ENCODE data around the gene ZNF524.
A peak's percentile ranks its signal among the peaks of the same experiment; 100 is the strongest.

Gene ZNF524

DNA sequence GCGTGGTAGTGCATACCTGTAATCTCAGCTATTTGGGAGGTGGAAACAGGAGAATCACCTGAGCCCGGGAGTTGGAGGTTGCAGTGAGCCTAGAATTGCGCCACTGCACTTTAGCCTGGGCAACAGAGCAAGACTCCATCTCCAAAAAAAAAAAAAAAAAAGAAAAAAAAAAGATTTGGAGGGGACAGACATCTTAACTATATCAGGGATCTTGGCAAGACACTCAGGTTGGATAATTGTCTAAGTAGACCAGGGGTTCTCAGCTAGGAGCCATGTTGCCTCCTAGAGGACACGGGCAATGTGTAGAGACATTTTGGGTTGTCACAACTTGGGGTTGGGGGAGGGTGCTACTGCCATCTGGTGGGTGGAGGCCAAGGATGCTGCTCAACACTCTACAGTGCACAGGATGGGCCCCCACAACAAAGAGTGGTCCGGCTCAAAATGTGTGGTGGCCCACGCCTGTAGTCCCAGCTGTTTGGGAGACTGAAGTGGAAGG is 38.8 kb downstream of the ZNF524 start:
- H4K20me1 ChIP-seq (ENCODE audit: insufficient read depth, low read length), result no peaks in the 10 kb centered on the region
- H3K9me2 ChIP-seq (replicated peaks; ENCODE audit: insufficient read depth, low read length), result no peaks in the 10 kb centered on the region
- H3K27me3 ChIP-seq (replicated peaks; ENCODE audit: insufficient read depth, low read length), result no peaks in the 10 kb centered on the region
- no peak overlapping the region for H3K4me2 ChIP-seq (ENCODE audit: low read depth, low read length)
- no peak overlapping the region for H3K27ac ChIP-seq (ENCODE audit: low read length)
- H3K36me3 ChIP-seq (replicated peaks; ENCODE audit: insufficient read depth, low read length), result no peaks in the 10 kb centered on the region
- TF ChIP-seq EZH2 (optimal IDR thresholded peaks at IDR 0.05; ENCODE audit: low read depth, low read length), result no peak
- TF ChIP-seq, protein P1, sequence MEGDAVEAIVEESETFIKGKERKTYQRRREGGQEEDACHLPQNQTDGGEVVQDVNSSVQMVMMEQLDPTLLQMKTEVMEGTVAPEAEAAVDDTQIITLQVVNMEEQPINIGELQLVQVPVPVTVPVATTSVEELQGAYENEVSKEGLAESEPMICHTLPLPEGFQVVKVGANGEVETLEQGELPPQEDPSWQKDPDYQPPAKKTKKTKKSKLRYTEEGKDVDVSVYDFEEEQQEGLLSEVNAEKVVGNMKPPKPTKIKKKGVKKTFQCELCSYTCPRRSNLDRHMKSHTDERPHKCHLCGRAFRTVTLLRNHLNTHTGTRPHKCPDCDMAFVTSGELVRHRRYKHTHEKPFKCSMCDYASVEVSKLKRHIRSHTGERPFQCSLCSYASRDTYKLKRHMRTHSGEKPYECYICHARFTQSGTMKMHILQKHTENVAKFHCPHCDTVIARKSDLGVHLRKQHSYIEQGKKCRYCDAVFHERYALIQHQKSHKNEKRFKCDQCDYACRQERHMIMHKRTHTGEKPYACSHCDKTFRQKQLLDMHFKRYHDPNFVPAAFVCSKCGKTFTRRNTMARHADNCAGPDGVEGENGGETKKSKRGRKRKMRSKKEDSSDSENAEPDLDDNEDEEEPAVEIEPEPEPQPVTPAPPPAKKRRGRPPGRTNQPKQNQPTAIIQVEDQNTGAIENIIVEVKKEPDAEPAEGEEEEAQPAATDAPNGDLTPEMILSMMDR (IDR thresholded peaks at IDR 0.05; ENCODE audit: low read length), result peak; percentile 65
- no peak for TF ChIP-seq EZH2phosphoT487 (IDR thresholded peaks at IDR 0.05; ENCODE audit: low read length)
- no peak overlapping the region for H3K4me3 ChIP-seq (ENCODE audit: low read length)
- no peak overlapping the region for H3K9ac ChIP-seq (ENCODE audit: low read length)
- peaks cover 25% of the 10 kb centered on the region for H3F3A ChIP-seq (ENCODE audit: insufficient read depth, low read length)
- DNase-seq, result peak; percentile 75
- no peak overlapping the region for H2AFZ ChIP-seq (ENCODE audit: low read length)
- peaks cover 41% of the 10 kb centered on the region for H3K79me2 ChIP-seq (ENCODE audit: low read length)
- H3K4me1 ChIP-seq (ENCODE audit: low read length), result peaks cover 32% of the 10 kb centered on the region
- no peaks in the 10 kb centered on the region for H3K9me3 ChIP-seq (replicated peaks; ENCODE audit: insufficient read depth, low read length)

DNA sequence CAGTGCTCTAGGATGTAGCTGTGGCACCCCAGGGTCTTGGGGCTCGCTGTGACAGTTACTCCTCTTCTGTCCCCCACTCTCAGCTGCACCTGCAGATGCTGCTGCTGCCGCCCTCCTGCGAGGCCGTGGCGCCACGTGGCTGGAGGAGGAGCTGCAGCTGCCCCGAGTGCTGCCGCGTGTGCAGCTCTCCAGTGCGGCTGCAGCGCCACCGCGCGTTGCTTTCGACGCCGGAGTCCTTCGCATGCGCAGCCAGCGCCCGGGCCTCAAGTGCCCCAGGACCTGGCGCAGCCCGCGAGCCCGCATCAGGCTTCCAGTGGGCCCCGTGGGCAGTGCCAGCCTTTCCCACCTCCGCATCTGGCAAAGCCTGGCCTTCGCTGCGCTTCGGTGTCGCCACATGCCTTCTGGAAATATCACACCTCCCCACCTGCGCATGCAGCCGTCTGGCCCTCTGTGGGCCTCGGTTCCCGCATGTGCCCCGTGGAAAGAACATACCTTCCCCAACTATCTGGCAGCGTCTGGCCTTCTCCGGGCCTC is 40.0 kb downstream of the ZNF524 start:
- Histone ChIP-seq H3K27ac (ENCODE audit: low read length) (no peak overlapping the region), H3K9me3 (replicated peaks; ENCODE audit: insufficient read depth, low read length) (no peaks in the 10 kb centered on the region), H2AFZ (ENCODE audit: low read length) (peak overlapping the region; percentile 37), H3K27me3 (replicated peaks; ENCODE audit: insufficient read depth, low read length) (no peaks in the 10 kb centered on the region), H3K9me2 (replicated peaks; ENCODE audit: insufficient read depth, low read length) (no peaks in the 10 kb centered on the region), H3K36me3 (replicated peaks; ENCODE audit: insufficient read depth, low read length) (no peaks in the 10 kb centered on the region), H3K9ac (ENCODE audit: low read length) (peak overlapping the region; percentile 78; the same call in 1 of the 2 replicates), H3K4me3 (ENCODE audit: low read length) (peak overlapping the region; percentile 90), H3K4me2 (ENCODE audit: low read depth, low read length) (peak overlapping the region; percentile 97), H3K4me1 (ENCODE audit: low read length) (peaks cover 42% of the 10 kb centered on the region), H3K79me2 (ENCODE audit: low read length) (peaks cover 50% of the 10 kb centered on the region), H4K20me1 (ENCODE audit: insufficient read depth, low read length) (no peaks in the 10 kb centered on the region), H3F3A (ENCODE audit: insufficient read depth, low read length) (peaks cover 25% of the 10 kb centered on the region)
- no peak for DNase-seq
- no peak for TF ChIP-seq EZH2 (optimal IDR thresholded peaks at IDR 0.05; ENCODE audit: low read depth, low read length)
- no peak for TF ChIP-seq EZH2phosphoT487 (IDR thresholded peaks at IDR 0.05; ENCODE audit: low read length)
- TF ChIP-seq, protein P1 (IDR thresholded peaks at IDR 0.05; ENCODE audit: low read length), result no peak

DNA sequence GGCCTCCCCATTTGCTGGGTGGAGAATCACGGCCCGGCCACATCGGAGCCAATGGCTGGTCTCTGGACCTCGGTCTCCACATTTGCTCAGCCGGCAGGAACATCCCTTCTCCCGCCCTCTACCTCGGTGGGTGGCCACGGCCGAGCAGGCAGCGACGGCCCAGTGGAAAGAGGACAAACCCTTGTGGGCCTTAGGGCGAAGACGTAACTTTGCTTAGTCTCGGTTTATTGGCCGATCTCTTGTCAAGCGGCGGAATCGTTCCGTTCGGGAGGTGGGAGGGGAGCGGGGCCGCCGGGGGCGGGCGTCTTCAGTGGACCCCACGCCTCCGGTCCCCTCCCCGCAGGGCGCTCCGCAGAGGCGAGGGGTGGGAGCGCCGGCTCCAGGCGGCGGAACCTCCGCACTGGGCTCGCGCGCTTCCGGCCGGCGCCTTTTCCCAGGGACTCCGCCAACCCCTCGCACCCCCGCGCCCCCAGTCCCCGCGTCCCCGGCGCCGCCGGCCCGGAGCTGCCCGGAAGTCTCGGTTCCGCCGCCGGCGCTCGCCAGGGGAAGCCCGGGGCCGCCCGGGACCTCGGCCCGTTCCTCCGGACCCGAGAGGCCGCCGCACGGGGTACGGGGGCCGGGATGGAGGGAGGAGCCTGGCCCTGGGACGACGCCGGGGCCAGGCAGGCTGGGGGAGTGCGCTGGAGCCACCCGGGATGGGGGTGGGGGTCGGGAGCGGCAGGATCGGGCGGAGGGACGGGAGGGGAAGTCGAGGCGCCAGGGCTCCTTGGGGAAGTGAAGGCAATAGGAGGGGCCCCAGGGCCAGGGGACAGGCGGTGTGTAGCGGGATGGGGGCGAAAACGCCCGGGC is 40.7 kb downstream of the ZNF524 start, which contains the start of gene ZNF580:
Gene ZNF580 (plus strand): TSS at position 426 of the 849 bp plus-strand sequence. CDS start 1,507 bp downstream, outside the sequence.
- peaks cover 49% of the 10 kb centered on the region for H3K79me2 ChIP-seq (ENCODE audit: low read length)
- H3K9ac ChIP-seq (ENCODE audit: low read length), result peak within 1 kb of the TSS; percentile 78
- H3K27ac ChIP-seq (ENCODE audit: low read length), result peak within 1 kb of the TSS; percentile 37; the same call in 1 of the 2 replicates
- peaks cover 25% of the 10 kb centered on the region for H3F3A ChIP-seq (ENCODE audit: insufficient read depth, low read length)
- no peaks in the 10 kb centered on the region for H3K9me3 ChIP-seq (replicated peaks; ENCODE audit: insufficient read depth, low read length)
- peaks cover 38% of the 10 kb centered on the region for H3K4me1 ChIP-seq (ENCODE audit: low read length)
- peak; percentile 47 for DNase-seq
- TF ChIP-seq, protein P1 (IDR thresholded peaks at IDR 0.05; ENCODE audit: low read length), result no peak
- no peak for TF ChIP-seq EZH2phosphoT487 (IDR thresholded peaks at IDR 0.05; ENCODE audit: low read length)
- no peak for TF ChIP-seq EZH2 (optimal IDR thresholded peaks at IDR 0.05; ENCODE audit: low read depth, low read length)
- no peaks in the 10 kb centered on the region for H3K9me2 ChIP-seq (replicated peaks; ENCODE audit: insufficient read depth, low read length)
- H3K27me3 ChIP-seq (replicated peaks; ENCODE audit: insufficient read depth, low read length), result no peaks in the 10 kb centered on the region
- H3K4me2 ChIP-seq (ENCODE audit: low read depth, low read length), result peak within 1 kb of the TSS; percentile 97
- no peaks in the 10 kb centered on the region for H4K20me1 ChIP-seq (ENCODE audit: insufficient read depth, low read length)
- peak within 1 kb of the TSS; percentile 90 for H3K4me3 ChIP-seq (ENCODE audit: low read length)
- no peaks in the 10 kb centered on the region for H3K36me3 ChIP-seq (replicated peaks; ENCODE audit: insufficient read depth, low read length)
- peak within 1 kb of the TSS; percentile 68 for H2AFZ ChIP-seq (ENCODE audit: low read length)
